RCC 7860 (cell line): ENCODE results near the gene CUX1.
A peak's percentile ranks its signal among the peaks of the same experiment; 100 is the strongest.
"Not testable (repeated sequence)": the region's sequence is repeated elsewhere in the genome, so short reads cannot be mapped to it uniquely, and the experiment has no call there.

Experiments used
- DNase-seq: peaks from one replicate; pipeline ENCODE4 v3.0.0-alpha.2; 2015; ENCODE audit warnings: low spot score
- FAIRE-seq: peaks from 2 replicates; lab custom pipeline; 2012; peaks lifted over from hg19 to GRCh38; lab: Jason Lieb, UNC

The CUX1 gene

GRCh38 chr7:101798173-101798572 is 19.3 kb upstream of the CUX1 start:
- FAIRE-seq (peak; percentile 83), DNase-seq (peak; percentile 29)

- FAIRE-seq = no peak
- DNase-seq = no peak
Observed at GRCh38 chr7:101803203-101804087, 14.0 kb upstream of the CUX1 start.

GRCh38 chr7:101804088-101804963 is 13.1 kb upstream of the CUX1 start:
- DNase-seq (no peak), FAIRE-seq (no peak)

GRCh38 chr7:101804967-101805366 is 12.5 kb upstream of the CUX1 start:
- FAIRE-seq (no peak), DNase-seq (no peak)

GRCh38 chr7:101812595-101812994 is 4.8 kb upstream of the CUX1 start:
- FAIRE-seq (no peak), DNase-seq (no peak)

GRCh38 chr7:101813402-101814019 is 3.9 kb upstream of the CUX1 start:
- no peak for DNase-seq
- FAIRE-seq = peak; percentile 15

GRCh38 chr7:101814081-101814990 is 3.1 kb upstream of the CUX1 start:
- FAIRE-seq (no peak), DNase-seq (peak; percentile 68)

- FAIRE-seq = no peak
- peak; percentile 22 for DNase-seq
Observed at GRCh38 chr7:101814991-101815825, 2.2 kb upstream of the CUX1 start.

- no peak for FAIRE-seq
- DNase-seq = peak; percentile 75
Observed at GRCh38 chr7:101815826-101816594, 1.4 kb upstream of the CUX1 start.

- FAIRE-seq = no peak
- peak; percentile 29 for DNase-seq
Observed at GRCh38 chr7:101816595-101817470, 593 bp upstream of the CUX1 start.

GRCh38 chr7:101818287-101819071 is 1.1 kb downstream of the CUX1 start:
- DNase-seq = no peak
- FAIRE-seq = no peak

GRCh38 chr7:101819183-101819582 is 1.8 kb downstream of the CUX1 start:
- DNase-seq (no peak), FAIRE-seq (no peak)

- no peak for DNase-seq
- FAIRE-seq = no peak
Observed at GRCh38 chr7:101819913-101820522, 2.6 kb downstream of the CUX1 start.

- FAIRE-seq (no peak), DNase-seq (no peak)
Observed at GRCh38 chr7:101820703-101821102, 3.3 kb downstream of the CUX1 start.

- not testable (repeated sequence) for DNase-seq, FAIRE-seq
Observed at GRCh38 chr7:101822632-101823031, 5.2 kb downstream of the CUX1 start.

GRCh38 chr7:101823096-101823495 is 5.7 kb downstream of the CUX1 start:
- FAIRE-seq (no peak), DNase-seq (no peak)
